ENCODE data around the gene FSTL1. TPM values are rescaled to one million over a fixed set of nuclear protein-coding genes. Genes with fewer than 3 reads are reported as not detected.

The FSTL1 gene
- total RNA-seq, 4 donors from 2014 or later, result 311 to 1,355 (median 418) TPM

GRCh38 chr3:120446891-120447668 is 3.7 kb downstream of the FSTL1 start:
- Histone ChIP-seq H3K27ac (no peak overlapping the region), H3K27me3 (no peaks in the 10 kb centered on the region)

GRCh38 chr3:120445654-120446053 is 5.1 kb downstream of the FSTL1 start:
- peaks cover 4 to 10% of the 10 kb centered on the region in 2 donors for H3K4me1 ChIP-seq
- TF ChIP-seq CTCF (IDR thresholded peaks at IDR 0.05), result no peak
- no peak for TF ChIP-seq POLR2A (IDR thresholded peaks at IDR 0.05)
- intact Hi-C loops (cut with DNase I; ENCODE audit: low total_unique reads), result no loop called here
- no peak overlapping the region for H3K27ac ChIP-seq
- H3K9me3 ChIP-seq, result no peaks in the 10 kb centered on the region
- no peaks in the 10 kb centered on the region for H3K27me3 ChIP-seq
- no peak overlapping the region for H3K4me3 ChIP-seq
- H3K36me3 ChIP-seq, result no peaks in the 10 kb centered on the region
- DNase-seq, result no peak

More at GRCh38 chr3:120446891-120447668, 3.7 kb downstream of the FSTL1 start:
- TF ChIP-seq CTCF (IDR thresholded peaks at IDR 0.05) (no peak), POLR2A (IDR thresholded peaks at IDR 0.05) (no peak)
- peaks cover 4 to 10% of the 10 kb centered on the region in 2 donors for H3K4me1 ChIP-seq
- no peaks in the 10 kb centered on the region for H3K9me3 ChIP-seq
- intact Hi-C loops (cut with DNase I; ENCODE audit: low total_unique reads), result no loop called here
- DNase-seq, result no peak
- no peak overlapping the region for H3K4me3 ChIP-seq
- H3K36me3 ChIP-seq, result no peaks in the 10 kb centered on the region

- Histone ChIP-seq H3K4me3 (no peak overlapping the region), H3K9me3 (no peaks in the 10 kb centered on the region), H3K36me3 (no peaks in the 10 kb centered on the region), H3K27me3 (no peaks in the 10 kb centered on the region), H3K27ac (peak overlapping the region in 1 of 2 donors; percentile 31), H3K4me1 (peaks cover 6 to 10% of the 10 kb centered on the region in 2 donors)
- DNase-seq, result no peak
- TF ChIP-seq CTCF (IDR thresholded peaks at IDR 0.05), result no peak
- TF ChIP-seq POLR2A (IDR thresholded peaks at IDR 0.05), result no peak
- intact Hi-C loops (cut with DNase I; ENCODE audit: low total_unique reads), result no loop called here
Measured at GRCh38 chr3:120443626-120444123, 7.1 kb downstream of the FSTL1 start.

- Histone ChIP-seq H3K27me3 (no peaks in the 10 kb centered on the region), H3K27ac (peak overlapping the region in 1 of 2 donors; percentile 31), H3K4me1 (peaks cover 7 to 10% of the 10 kb centered on the region in 2 donors), H3K9me3 (no peaks in the 10 kb centered on the region), H3K4me3 (no peak overlapping the region), H3K36me3 (no peaks in the 10 kb centered on the region)
- intact Hi-C loops (cut with DNase I; ENCODE audit: low total_unique reads), result no loop called here
- no peak for DNase-seq
- TF ChIP-seq CTCF (IDR thresholded peaks at IDR 0.05), result peak in 1 of 4 experiments; percentile 5
- no peak for TF ChIP-seq POLR2A (IDR thresholded peaks at IDR 0.05)
Measured at GRCh38 chr3:120442975-120443517, 7.7 kb downstream of the FSTL1 start.

GRCh38 chr3:120441776-120442175 is 9.0 kb downstream of the FSTL1 start:
- H3K4me1 ChIP-seq, result peaks cover 7 to 10% of the 10 kb centered on the region in 2 donors
- no peak for DNase-seq
- intact Hi-C loops (cut with DNase I; ENCODE audit: low total_unique reads), result no loop called here
- H3K27ac ChIP-seq, result no peak overlapping the region
- no peak for TF ChIP-seq CTCF (IDR thresholded peaks at IDR 0.05)
- no peak for TF ChIP-seq POLR2A (IDR thresholded peaks at IDR 0.05)
- no peaks in the 10 kb centered on the region for H3K9me3 ChIP-seq
- H3K4me3 ChIP-seq, result no peak overlapping the region
- no peaks in the 10 kb centered on the region for H3K36me3 ChIP-seq
- no peaks in the 10 kb centered on the region for H3K27me3 ChIP-seq

All from uterus (tissue), 4 donors.